ENCODE measurements around the gene GLIS1. TPM values are rescaled to one million over a fixed set of nuclear protein-coding genes. Genes with fewer than 3 reads are reported as not detected.

Gene GLIS1
- total RNA-seq, 1 donor from 2014 or later: 0.16 TPM

- H3K4me3 ChIP-seq: no peak overlapping the region
- peaks cover 19% of the 10 kb centered on the region for H3K4me1 ChIP-seq
- H3K27ac ChIP-seq (replicated peaks): peak overlapping the region; percentile 42
- H3K27me3 ChIP-seq (ENCODE audit: low read depth): peaks cover 12% of the 10 kb centered on the region
- no peak for DNase-seq
- H3K36me3 ChIP-seq: no peaks in the 10 kb centered on the region
- H3K9me3 ChIP-seq (replicated peaks): no peaks in the 10 kb centered on the region
- no peak for TF ChIP-seq CTCF (IDR thresholded peaks at IDR 0.05; ENCODE audit: borderline replicate concordance)
- intact Hi-C loops (cut with micrococcal nuclease): no loop called here
Measured at GRCh38 chr1:53672243-53672642, 66.7 kb downstream of the GLIS1 start.

- intact Hi-C loops (cut with micrococcal nuclease): no loop called here
- no peaks in the 10 kb centered on the region for H3K9me3 ChIP-seq (replicated peaks)
- peaks cover 3% of the 10 kb centered on the region for H3K27me3 ChIP-seq (ENCODE audit: low read depth)
- H3K36me3 ChIP-seq: no peaks in the 10 kb centered on the region
- H3K4me3 ChIP-seq: no peak overlapping the region
- no peak overlapping the region for H3K27ac ChIP-seq (replicated peaks)
- no peak for TF ChIP-seq CTCF (IDR thresholded peaks at IDR 0.05; ENCODE audit: borderline replicate concordance)
- no peak for DNase-seq
- peaks cover 19% of the 10 kb centered on the region for H3K4me1 ChIP-seq
Measured at GRCh38 chr1:53669621-53670191, 69.3 kb downstream of the GLIS1 start.

DNA sequence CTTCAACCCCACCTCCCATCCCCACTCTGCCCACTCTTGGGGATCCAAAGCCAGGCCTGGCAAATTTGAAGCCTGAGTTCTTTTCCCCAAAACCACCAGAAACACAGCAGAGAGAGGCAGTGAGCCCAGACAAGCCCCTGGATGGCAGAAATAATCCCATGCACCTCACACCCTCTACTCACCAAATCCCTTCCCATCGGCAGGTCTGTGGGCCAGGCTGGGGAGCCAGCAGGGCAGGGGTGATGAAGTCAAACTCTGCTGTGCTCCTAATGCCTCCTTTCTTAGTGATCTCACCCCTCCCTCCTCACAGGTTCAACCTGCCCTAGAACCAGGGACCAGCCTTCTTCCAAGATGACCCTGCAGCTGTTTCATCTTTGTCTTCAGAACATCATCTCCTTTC is 72.4 kb downstream of the GLIS1 start:
- H3K36me3 ChIP-seq: no peaks in the 10 kb centered on the region
- intact Hi-C loops (cut with micrococcal nuclease): no loop called here
- no peak overlapping the region for H3K4me3 ChIP-seq
- no peak for DNase-seq
- TF ChIP-seq CTCF (IDR thresholded peaks at IDR 0.05; ENCODE audit: borderline replicate concordance): no peak
- H3K27ac ChIP-seq (replicated peaks): no peak overlapping the region
- H3K27me3 ChIP-seq (ENCODE audit: low read depth): peaks cover 31% of the 10 kb centered on the region
- H3K4me1 ChIP-seq: peaks cover 19% of the 10 kb centered on the region
- H3K9me3 ChIP-seq (replicated peaks): no peaks in the 10 kb centered on the region

- intact Hi-C loops (cut with micrococcal nuclease): no loop called here
- H3K9me3 ChIP-seq (replicated peaks): no peaks in the 10 kb centered on the region
- H3K27ac ChIP-seq (replicated peaks): no peak overlapping the region
- TF ChIP-seq CTCF (IDR thresholded peaks at IDR 0.05; ENCODE audit: borderline replicate concordance): no peak
- no peaks in the 10 kb centered on the region for H3K36me3 ChIP-seq
- no peak overlapping the region for H3K4me3 ChIP-seq
- peaks cover 19% of the 10 kb centered on the region for H3K4me1 ChIP-seq
- peaks cover 34% of the 10 kb centered on the region for H3K27me3 ChIP-seq (ENCODE audit: low read depth)
- no peak for DNase-seq
Measured at GRCh38 chr1:53665996-53666395, 73.0 kb downstream of the GLIS1 start.

GRCh38 chr1:53663529-53664300 is 75.2 kb downstream of the GLIS1 start:
- Histone ChIP-seq H3K27me3 (ENCODE audit: low read depth) (peaks cover 52% of the 10 kb centered on the region), H3K27ac (replicated peaks) (no peak overlapping the region), H3K9me3 (replicated peaks) (no peaks in the 10 kb centered on the region), H3K4me3 (no peak overlapping the region), H3K4me1 (no peaks in the 10 kb centered on the region), H3K36me3 (no peaks in the 10 kb centered on the region)
- DNase-seq: no peak
- intact Hi-C loops (cut with micrococcal nuclease): no loop called here
- no peak for TF ChIP-seq CTCF (IDR thresholded peaks at IDR 0.05; ENCODE audit: borderline replicate concordance)
